Hematopoietic multipotent progenitor cell treated with erythropoietin and hydrocortisone succinate and interleukin-3 and kit ligand, for 15 days (in vitro differentiated cells): ENCODE data around the gene MATN1.
"Not testable (repeated sequence)": the region's sequence is repeated elsewhere in the genome, so short reads cannot be mapped to it uniquely, and the experiment has no call there.

Experiments used
- DNase-seq: peaks from one replicate; pipeline ENCODE4 v3.0.0-alpha.2; 2015; ENCODE audit warnings: low spot score

Gene MATN1

GRCh38 chr1:30723331-30723755 lies at the start of gene MATN1:
Gene MATN1 (minus strand): TSS chr1:30723585. CDS start chr1:30723551, 34 bp downstream.
- no peak for DNase-seq

GRCh38 chr1:30771005-30771404 lies 47.6 kb upstream of the MATN1 start:
- no peak for DNase-seq

GRCh38 chr1:30770150-30770549 lies 46.8 kb upstream of the MATN1 start:
- DNase-seq: no peak

- DNase-seq: peak; percentile 96
Observed at GRCh38 chr1:30768830-30769718, 45.7 kb upstream of the MATN1 start.

GRCh38 chr1:30768159-30768829 lies 44.9 kb upstream of the MATN1 start:
- DNase-seq: peak; percentile 59

- DNase-seq: not testable (repeated sequence)
Observed at GRCh38 chr1:30766948-30767347, 43.6 kb upstream of the MATN1 start.

- no peak for DNase-seq
Observed at GRCh38 chr1:30765556-30766434, 42.4 kb upstream of the MATN1 start.

- no peak for DNase-seq
Observed at GRCh38 chr1:30764939-30765555, 41.7 kb upstream of the MATN1 start.

- DNase-seq: no peak
Observed at GRCh38 chr1:30764396-30764795, 41.0 kb upstream of the MATN1 start.

- DNase-seq: no peak
Observed at GRCh38 chr1:30763651-30764248, 40.4 kb upstream of the MATN1 start.

- no peak for DNase-seq
Observed at GRCh38 chr1:30762930-30763650, 39.7 kb upstream of the MATN1 start.

- DNase-seq: no peak
Observed at GRCh38 chr1:30762152-30762929, 39.0 kb upstream of the MATN1 start.

- DNase-seq: no peak
Observed at GRCh38 chr1:30761381-30762151, 38.2 kb upstream of the MATN1 start.

GRCh38 chr1:30760596-30761324 lies 37.4 kb upstream of the MATN1 start:
- DNase-seq: no peak

- no peak for DNase-seq
Observed at GRCh38 chr1:30759718-30760281, 36.4 kb upstream of the MATN1 start.

GRCh38 chr1:30758785-30759380 lies 35.5 kb upstream of the MATN1 start:
- peak; percentile 56 for DNase-seq

- DNase-seq: no peak
Observed at GRCh38 chr1:30758121-30758688, 34.8 kb upstream of the MATN1 start.
